Stimulated activated CD8-positive, alpha-beta memory T cell treated with anti-CD3 and anti-CD28 coated beads, Interleukin-15, amount 100 ng/mL, for 24 hours (primary cell): ENCODE measurements around the gene ZCCHC10.
"Not testable (repeated sequence)": the region's sequence is repeated elsewhere in the genome, so short reads cannot be mapped to it uniquely, and the experiment has no call there.

Source experiments
- DNase-seq: peaks from one replicate; pipeline ENCODE4 v3.0.0-alpha.2; 2020; ENCODE audit warnings: low read depth

ZCCHC10 gene

GRCh38 chr5:133041910-133042309 lies 15.6 kb upstream of the ZCCHC10 start:
- DNase-seq, result no peak

GRCh38 chr5:133041157-133041784 lies 14.9 kb upstream of the ZCCHC10 start:
- DNase-seq, result no peak

- not testable (repeated sequence) for DNase-seq
Observed at GRCh38 chr5:133036677-133037076, 10.3 kb upstream of the ZCCHC10 start.

- DNase-seq, result no peak
Observed at GRCh38 chr5:133035224-133035623, 8.9 kb upstream of the ZCCHC10 start.

GRCh38 chr5:133034064-133034463 lies 7.7 kb upstream of the ZCCHC10 start:
- DNase-seq, result no peak

- no peak for DNase-seq
Observed at GRCh38 chr5:133032852-133033742, 6.7 kb upstream of the ZCCHC10 start.

- no peak for DNase-seq
Observed at GRCh38 chr5:133030343-133031005, 4.1 kb upstream of the ZCCHC10 start.

GRCh38 chr5:133029416-133029815 lies 3.1 kb upstream of the ZCCHC10 start:
- DNase-seq, result no peak

- no peak for DNase-seq
Observed at GRCh38 chr5:133026664-133027153, 360 bp upstream of the ZCCHC10 start.

- DNase-seq, result not testable (repeated sequence)
Observed at GRCh38 chr5:133019471-133019870, 6.9 kb downstream of the ZCCHC10 start.

- no peak for DNase-seq
Observed at GRCh38 chr5:133017964-133018363, 8.4 kb downstream of the ZCCHC10 start.

- DNase-seq, result no peak
Observed at GRCh38 chr5:133015466-133015865, 10.9 kb downstream of the ZCCHC10 start.

- not testable (repeated sequence) for DNase-seq
Observed at GRCh38 chr5:133008455-133008854, 17.9 kb downstream of the ZCCHC10 start.

GRCh38 chr5:133006653-133007052 lies 19.7 kb downstream of the ZCCHC10 start:
- DNase-seq, result no peak

- DNase-seq, result no peak
Observed at GRCh38 chr5:132999246-132999645, 27.1 kb downstream of the ZCCHC10 start.

GRCh38 chr5:132998556-132998955 lies 27.8 kb downstream of the ZCCHC10 start:
- no peak for DNase-seq

GRCh38 chr5:132996307-132996706 lies 30.0 kb downstream of the ZCCHC10 start:
- DNase-seq, result no peak

- DNase-seq, result no peak
Observed at GRCh38 chr5:132987531-132988408, 38.6 kb downstream of the ZCCHC10 start.

- not testable (repeated sequence) for DNase-seq
Observed at GRCh38 chr5:132982971-132983370, 43.4 kb downstream of the ZCCHC10 start.

GRCh38 chr5:132981288-132981687 lies 45.1 kb downstream of the ZCCHC10 start:
- DNase-seq, result no peak

- no peak for DNase-seq
Observed at GRCh38 chr5:132979976-132980375, 46.4 kb downstream of the ZCCHC10 start.
